GM12878 (cell line): Measurements from ENCODE around the gene OR4B1. TPM values are rescaled to one million over a fixed set of nuclear protein-coding genes. Genes with fewer than 3 reads are reported as not detected.

ENCODE experiments used
- ATAC-seq: fragments of 200-7000 bp; cut with Tn5 transposase; 3 replicates; pipeline ENCODE4 v1.9.1; 2020; ENCODE audit warnings: mild to moderate bottlenecking, moderate library complexity
- BruUV-seq: library from RNA; stranded (reverse); fragments of 400-500 nt; replicated peaks from 2 replicates; lab custom pipeline; 2021; lab: Mats Ljungman, UMichigan
- CTCF ChIA-PET: fragments of 300-600 bp; sonication (Branson Sonifier 250); formaldehyde crosslinking; extraction: SDS; loops from one replicate; lab custom pipeline; 2021; ENCODE audit warnings: inconsistent platforms; lab: Yijun Ruan, JAX
- POLR2A ChIA-PET: fragments of 350-600 bp; formaldehyde crosslinking; extraction: SDS; loops from one replicate; lab custom pipeline; 2021; ENCODE audit warnings: inconsistent platforms; lab: Charles Lee
- RAD21 ChIA-PET: fragments of 300-600 bp; sonication (Branson Sonifier 250); formaldehyde crosslinking; loops from one replicate; lab custom pipeline; 2023; ENCODE audit warnings: antibody characterized with exemption; ENCODE audit not compliant: unreplicated experiment; lab: Charles Lee
- SMC1A ChIA-PET: fragments of 300-600 bp; sonication (Branson Sonifier 250); formaldehyde crosslinking; loops from one replicate; lab custom pipeline; 2023; ENCODE audit not compliant: unreplicated experiment, uncharacterized antibody; lab: Charles Lee
- DNase-seq: peaks from one replicate; pipeline ENCODE4 v3.0.0-alpha.2; 2011; ENCODE audit warnings: low read depth, low spot score
- FAIRE-seq: peaks from 3 replicates; lab custom pipeline; 2011; peaks lifted over from hg19 to GRCh38; lab: Jason Lieb, UNC
- H2AFZ ChIP-seq: 2 replicates; pipeline ENCODE4 v1.6.0; 2011; ENCODE audit warnings: low read depth, low read length, control low read depth; ENCODE audit not compliant: control insufficient read depth
- H3K27ac ChIP-seq: 2 replicates; pipeline ENCODE4 v1.5.1; 2011; ENCODE audit warnings: control low read depth; ENCODE audit not compliant: control insufficient read depth, insufficient read depth
- H3K27me3 ChIP-seq, 2 experiments: replicated peaks in 1 of 2; 2 replicates each; pipeline versions ENCODE4 v1.6.0 to v1.6.1; 2011; ENCODE audit warnings: low read length in 1 of 2; ENCODE audit not compliant: control insufficient read depth in 2 of 2, insufficient read depth in 2 of 2
- H3K36me3 ChIP-seq, 2 experiments: 2 replicates each; pipeline ENCODE4 v1.5.1; 2011; ENCODE audit warnings: low read length in 1 of 2; ENCODE audit not compliant: control insufficient read depth in 2 of 2, insufficient read depth in 2 of 2
- H3K4me1 ChIP-seq: 2 replicates; pipeline ENCODE4 v1.6.1; 2011; ENCODE audit warnings: mild to moderate bottlenecking, low read length, moderate library complexity, mixed read lengths; ENCODE audit not compliant: control insufficient read depth, insufficient read depth
- H3K4me2 ChIP-seq: 2 replicates; pipeline ENCODE4 v1.6.0; 2011; ENCODE audit warnings: control low read depth; ENCODE audit not compliant: control insufficient read depth, insufficient read depth
- H3K4me3 ChIP-seq: fragments of 200-600 bp; sonication (generic); 2 replicates; pipeline ENCODE4 v1.5.1; 2016
- H3K79me2 ChIP-seq: 2 replicates; pipeline ENCODE4 v1.6.0; 2011; ENCODE audit warnings: low read length; ENCODE audit not compliant: control insufficient read depth, insufficient read depth
- H3K9ac ChIP-seq: 2 replicates; pipeline ENCODE4 v1.8.0; 2011; ENCODE audit warnings: low read length, control low read depth, mixed read lengths; ENCODE audit not compliant: control insufficient read depth, insufficient read depth
- H3K9me3 ChIP-seq: replicated peaks from 3 replicates; pipeline ENCODE4 v1.5.1; 2011; ENCODE audit warnings: mild to moderate bottlenecking, low read length; ENCODE audit not compliant: control insufficient read depth, insufficient read depth
- H4K20me1 ChIP-seq: 2 replicates; pipeline ENCODE4 v1.6.0; 2011; ENCODE audit not compliant: control insufficient read depth, insufficient read depth
- E4F1 ChIP-seq: fragments of 450-650 bp; IDR thresholded peaks from 2 replicates; pipeline ENCODE4 v1.6.1; 2018; ENCODE audit warnings: borderline replicate concordance, mild to moderate bottlenecking; ENCODE audit not compliant: partially characterized antibody
- EP300 ChIP-seq, 2 experiments: fragments of 150-350 bp in 1 of 2; IDR thresholded peaks; 2 replicates each; pipeline ENCODE4 v1.6.1; 2011 to 2012; ENCODE audit warnings: low read depth in 2 of 2, low read length in 2 of 2, borderline replicate concordance in 1 of 2, improper control_type of control experiment in 1 of 2, inconsistent platforms in 1 of 2; ENCODE audit not compliant: control insufficient read depth in 1 of 2
- HDAC2 ChIP-seq: fragments of 200-600 bp; sonication (generic); IDR thresholded peaks from 2 replicates; pipeline ENCODE4 v1.6.1; 2017
- REST ChIP-seq: IDR thresholded peaks from 2 replicates; pipeline ENCODE4 v1.6.1; 2012; ENCODE audit warnings: mild to moderate bottlenecking, low read depth, low read length
- TBL1XR1 ChIP-seq: IDR thresholded peaks from 2 replicates; pipeline ENCODE4 v1.6.1; 2012; ENCODE audit warnings: low read depth, low read length, improper control_type of control experiment
- WGBS: methylation state at CpG from one replicate; pipeline ENCODE4 v1.1.6; 2016; ENCODE audit warnings: low lambda C conversion rate; ENCODE audit not compliant: insufficient replicate concordance, insufficient coverage; ENCODE audit errors: missing lambda C conversion rate; 5-methylcytosine and 5-hydroxymethylcytosine counted together
- in situ Hi-C: fragments of 300-500 bp; cut with MboI; formaldehyde crosslinking; loops from 9 replicates; pipeline ENCODE4 v1.14.3; 2018; ENCODE audit warnings: mixed read lengths
- intact Hi-C: fragments of 100-400 bp; cut with micrococcal nuclease; formaldehyde crosslinking; loops from one replicate; pipeline ENCODE4 v1.14.2; 2022; ENCODE audit not compliant: unreplicated experiment
- polyA plus RNA-seq, 11 experiments: library from polyadenylated mRNA; depleted of rRNA in 4 of 11; unstranded in 6 of 11; stranded (reverse) in 5 of 11; fragments of >200 nt; fragmentation: Nextera tagmentation in 4 of 11; fragmentation: Illumina TruSeq in 1 of 11; extraction: Ambion mirVana in 4 of 11; extraction: Trizol in 1 of 11; gene quantifications; 1 replicate in 1 of 11; 2 replicates in 10 of 11; pipeline versions ENCODE4 v1.2.1 to v1.2.3, GENCODE V29; 2011 to 2016; ENCODE audit warnings: inconsistent platforms in 2 of 11, missing spikeins in 2 of 11, low read depth in 1 of 11
- total RNA-seq, 4 experiments: library from RNA; depleted of rRNA in 3 of 4; stranded (reverse); fragments of >200 nt in 3 of 4; fragmentation: Illumina TruSeq in 1 of 4; extraction: Trizol in 1 of 4; gene quantifications; 2 replicates each; pipeline versions ENCODE4 v1.2.1 to v1.2.3, GENCODE V29; 2013 to 2021

The OR4B1 gene
- total and polyA plus RNA-seq, 10 of the 15 experiments (the other 5 are each of a cell fraction or from before 2014, with no cell fraction given) = not detected

- TF ChIP-seq E4F1 (no peak), REST (no peak), EP300 (IDR thresholded peaks at IDR 0.05; ENCODE audit: borderline replicate concordance in 1 of 2, control insufficient read depth in 1 of 2, low read depth in 2 of 2, low read length in 2 of 2) (no peak)
- TF ChIP-seq, all 136 proteins: peak for 0
Observed at GRCh38 chr11:48193876-48194275, 22.7 kb upstream of the OR4B1 start (continued).

- no peak overlapping the region for H3K27ac ChIP-seq
- CTCF ChIA-PET = no interaction called here
- H3K4me3 ChIP-seq = no peak overlapping the region
- DNase-seq (no peak), FAIRE-seq (no peak), ATAC-seq (no peak)
- H3K27me3 ChIP-seq = no peaks in the 10 kb centered on the region
- in situ Hi-C loops = no loop called here
- H3K9me3 ChIP-seq = no peaks in the 10 kb centered on the region
- SMC1A ChIA-PET = no interaction called here
- H3K4me1 ChIP-seq = no peaks in the 10 kb centered on the region
- no TSS peak for BruUV-seq
- no peaks in the 10 kb centered on the region for H4K20me1 ChIP-seq
- RAD21 ChIA-PET = no interaction called here
- H2AFZ ChIP-seq = no peak overlapping the region
- intact Hi-C loops = no loop called here
- TF ChIP-seq HDAC2 = no peak
- no peak for TF ChIP-seq TBL1XR1
- TF ChIP-seq, all 136 proteins: peak for 0
- H3K9ac ChIP-seq = no peak overlapping the region
- no peaks in the 10 kb centered on the region for H3K79me2 ChIP-seq
- H3K36me3 ChIP-seq = no peaks in the 10 kb centered on the region
- WGBS = 18% methylated on average over 2 of the region's 2 CpGs
- POLR2A ChIA-PET = no interaction called here
- no peak overlapping the region for H3K4me2 ChIP-seq
Observed at GRCh38 chr11:48207881-48208280, 8.7 kb upstream of the OR4B1 start.
